T-helper 1 cell treated with Interleukin-12 subunit alpha and Interleukin-12 subunit beta and Interleukin-4 antibody, amounts not matched to agents 30 ng/mL and 1 ng/mL, for 36 hours (primary cell): Measurements from ENCODE around the gene ARHGEF4. TPM values are rescaled to one million over a fixed set of nuclear protein-coding genes. Genes with fewer than 3 reads are reported as not detected.
"Not testable (repeated sequence)": the region's sequence is repeated elsewhere in the genome, so short reads cannot be mapped to it uniquely, and the experiment has no call there.

Experiments
- intact Hi-C: fragments of 100-400 bp; cut with micrococcal nuclease; formaldehyde crosslinking; loops from one replicate; pipeline ENCODE4 v1.15.1; 2024
- total RNA-seq: library from RNA; stranded (reverse); gene quantifications from 2 replicates; pipeline ENCODE4 v1.2.3, GENCODE V29; 2022

The ARHGEF4 gene
- total RNA-seq, 1 donor from 2014 or later: 0.37 TPM

DNA sequence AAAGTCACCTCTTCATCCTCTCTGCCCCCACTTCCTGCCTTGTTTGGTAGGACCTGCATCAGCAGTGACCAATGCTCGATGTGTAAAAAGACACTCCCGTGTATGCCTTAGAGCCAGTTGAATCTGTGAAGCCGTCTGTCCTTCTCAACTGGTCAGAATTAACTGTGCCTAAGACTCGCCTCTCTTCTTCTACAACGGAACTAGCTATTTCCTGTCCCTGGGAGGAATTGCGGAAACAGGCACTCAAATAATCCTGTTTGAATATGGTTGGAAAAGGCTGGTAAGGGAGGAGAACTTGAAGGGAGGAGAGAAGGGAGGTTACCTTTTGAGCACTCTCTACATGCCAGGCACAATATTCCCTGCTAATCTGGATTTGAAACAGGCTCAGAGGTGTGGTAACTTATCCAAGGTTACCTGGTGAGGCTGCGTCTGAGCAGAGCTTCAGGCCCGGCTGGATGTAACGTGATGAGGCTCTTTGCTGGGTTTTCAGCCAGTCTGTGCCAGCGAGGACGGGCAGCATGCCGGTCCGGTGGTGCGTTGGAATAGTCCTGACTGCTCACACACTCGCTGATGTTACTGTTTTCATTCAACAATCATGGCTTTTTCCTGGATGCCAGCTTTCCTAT, 129.5 kb downstream of the ARHGEF4 start:
- intact Hi-C loops: no loop called here

GRCh38 chr2:130966775-130967490, 130.2 kb downstream of the ARHGEF4 start:
- intact Hi-C loops: no loop called here

- intact Hi-C loops: loop anchor here (1.0 kb wide), 3 partner anchors 121 to 175 kb away; partner anchors contain the start of gene FAM168B
Observed at GRCh38 chr2:130972410-130972809, 135.7 kb downstream of the ARHGEF4 start.

- intact Hi-C loops: no loop called here
Observed at GRCh38 chr2:130975729-130976128, 139.0 kb downstream of the ARHGEF4 start.

- intact Hi-C loops: no loop called here
Observed at GRCh38 chr2:130976591-130977237, 140.0 kb downstream of the ARHGEF4 start.

DNA sequence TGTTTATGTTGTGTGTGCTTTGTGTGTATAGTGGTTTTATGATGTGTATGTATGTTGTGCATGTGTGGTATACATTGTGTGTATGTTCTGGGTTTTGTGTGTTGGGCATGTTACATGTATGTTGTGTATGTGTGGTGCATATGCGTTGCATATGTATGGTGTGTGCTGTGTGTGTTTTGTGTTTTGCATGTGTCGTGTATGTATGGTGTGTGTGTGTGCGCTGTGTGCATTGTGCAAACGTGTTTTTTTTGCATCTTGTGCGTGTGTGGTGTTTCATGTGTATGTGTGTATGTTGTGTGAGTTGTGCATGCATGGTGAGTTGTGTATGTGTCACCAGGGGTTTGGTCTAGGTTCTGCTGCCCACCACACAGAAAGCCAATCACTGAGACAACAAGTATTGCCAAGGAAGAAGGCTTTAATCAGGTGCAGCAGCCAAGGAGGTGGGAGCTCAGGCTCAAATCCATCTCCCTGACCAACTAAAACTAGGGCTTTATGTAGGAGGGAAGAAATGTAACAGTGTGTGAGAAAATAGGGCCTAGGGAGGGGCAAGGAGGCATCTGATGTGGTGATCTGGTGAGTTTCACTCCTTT, 140.8 kb downstream of the ARHGEF4 start:
- intact Hi-C loops: no loop called here

- intact Hi-C loops: no loop called here
Observed at GRCh38 chr2:130981667-130982066, 145.0 kb downstream of the ARHGEF4 start.

GRCh38 chr2:130985206-130985780, 148.6 kb downstream of the ARHGEF4 start:
- intact Hi-C loops: no loop called here

GRCh38 chr2:130985831-130986649, 149.3 kb downstream of the ARHGEF4 start:
- intact Hi-C loops: no loop called here

DNA sequence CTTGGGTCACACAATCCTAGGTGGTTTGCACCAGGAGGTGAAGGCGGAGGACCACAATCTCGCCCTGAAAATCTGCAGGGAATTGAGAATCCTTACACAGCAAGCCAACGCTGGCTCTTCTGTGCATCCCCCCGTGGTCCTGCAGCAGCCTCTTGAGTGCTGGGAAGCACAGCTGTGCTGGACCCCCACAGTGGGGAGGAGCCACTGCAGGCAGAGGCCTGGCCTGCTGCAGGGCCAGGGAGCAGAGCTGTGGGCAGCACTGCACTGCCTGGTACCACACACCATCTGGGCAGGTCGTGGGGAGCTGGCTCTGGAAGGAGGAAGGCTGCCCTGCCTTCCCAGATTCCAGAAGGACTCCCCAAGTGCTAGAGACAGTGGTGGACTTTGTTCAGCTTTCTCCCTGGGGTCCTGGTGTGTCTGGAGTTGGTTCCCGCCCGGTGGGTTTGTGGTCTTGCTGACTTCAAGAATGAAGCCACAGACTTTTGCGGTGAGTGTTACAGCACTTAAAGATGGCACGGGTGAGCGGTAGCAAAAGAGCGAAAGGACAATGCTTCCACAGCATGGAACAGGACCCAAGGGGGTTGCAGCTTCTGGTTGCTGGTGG, 150.3 kb downstream of the ARHGEF4 start:
- intact Hi-C loops: no loop called here

DNA sequence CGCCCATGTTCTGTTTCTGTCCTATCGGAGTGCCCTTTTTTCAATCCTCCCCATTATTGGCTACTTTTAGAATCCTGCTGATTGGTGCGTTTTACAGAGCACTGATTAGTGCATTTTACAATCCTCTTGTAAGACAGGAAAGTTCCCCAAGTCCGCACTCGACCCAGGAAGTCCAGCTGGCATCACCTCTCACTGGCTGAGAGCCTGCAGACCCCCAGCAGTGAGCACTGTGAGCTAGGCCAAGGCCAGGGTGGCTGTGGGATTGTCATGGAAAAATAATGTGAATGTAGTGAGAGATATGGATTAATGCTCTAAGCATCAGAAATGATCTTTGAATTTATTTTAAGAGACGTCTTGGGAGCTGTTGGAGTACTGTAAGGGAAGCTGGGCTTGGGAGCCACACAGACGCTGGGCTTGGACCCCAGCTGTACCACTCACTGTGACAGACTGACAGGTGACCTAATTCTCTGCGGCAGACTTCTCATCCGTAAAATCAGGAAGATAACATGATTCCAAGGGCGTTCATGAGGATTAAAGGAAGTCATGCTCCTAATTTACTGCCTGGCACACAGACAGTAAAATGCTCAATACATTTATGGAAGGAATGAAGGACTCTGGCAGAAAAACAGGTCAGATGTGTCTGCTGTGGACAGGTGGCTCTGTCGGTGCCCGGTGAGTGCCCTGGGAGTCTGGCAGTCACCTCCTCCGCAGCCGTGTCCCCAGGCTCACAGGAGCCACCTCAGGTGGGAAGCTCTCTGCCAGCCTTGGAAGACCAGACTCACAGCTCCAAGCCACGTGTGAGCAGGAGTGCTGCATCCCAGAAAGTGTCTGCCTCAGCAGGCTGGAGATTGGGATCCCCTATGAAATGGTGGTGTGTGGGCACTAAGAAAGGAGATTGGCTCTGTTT, 151.1 kb downstream of the ARHGEF4 start:
- intact Hi-C loops: no loop called here

GRCh38 chr2:130991446-130991845, 154.7 kb downstream of the ARHGEF4 start:
- intact Hi-C loops: not testable (repeated sequence)

- intact Hi-C loops: not testable (repeated sequence)
Observed at GRCh38 chr2:130992003-130992402, 155.3 kb downstream of the ARHGEF4 start.

DNA sequence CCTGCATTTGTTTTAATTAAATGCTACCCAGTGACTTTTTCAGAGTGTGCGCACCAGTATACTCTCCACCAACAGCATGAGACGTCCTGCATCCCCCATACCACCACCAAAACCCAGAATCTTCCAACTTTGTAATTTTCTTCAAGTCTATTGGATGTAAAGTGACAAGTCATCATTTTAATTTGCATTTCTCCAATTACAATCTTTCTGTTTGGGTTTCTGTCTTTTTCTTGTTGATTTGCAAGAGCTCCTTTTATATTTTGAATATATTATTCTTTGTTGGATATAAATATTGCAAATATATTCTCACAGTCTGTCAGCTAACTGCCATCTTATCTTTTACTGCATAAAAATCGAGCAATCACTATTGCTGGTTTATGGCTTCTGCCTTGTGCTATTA, 160.0 kb downstream of the ARHGEF4 start:
- intact Hi-C loops: no loop called here

DNA sequence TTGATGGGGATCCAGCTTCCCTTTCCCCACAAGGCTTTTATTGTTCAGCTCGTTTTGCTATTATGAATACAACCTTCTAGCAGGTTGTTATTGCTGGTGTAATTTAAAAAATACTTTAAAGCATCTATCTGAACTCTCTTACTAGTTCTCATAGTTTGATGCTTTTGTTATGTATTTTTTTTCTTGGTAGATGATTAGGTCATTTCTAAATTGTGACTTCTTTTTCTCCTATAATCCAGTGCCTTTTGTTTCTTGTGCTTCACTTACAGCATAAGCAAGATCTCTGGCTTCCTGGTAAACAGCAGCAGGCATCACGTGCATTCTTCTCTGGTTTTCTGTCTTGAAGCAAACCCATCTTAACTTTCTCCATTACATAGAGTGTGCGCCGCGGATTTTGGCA, 160.5 kb downstream of the ARHGEF4 start:
- intact Hi-C loops: no loop called here

DNA sequence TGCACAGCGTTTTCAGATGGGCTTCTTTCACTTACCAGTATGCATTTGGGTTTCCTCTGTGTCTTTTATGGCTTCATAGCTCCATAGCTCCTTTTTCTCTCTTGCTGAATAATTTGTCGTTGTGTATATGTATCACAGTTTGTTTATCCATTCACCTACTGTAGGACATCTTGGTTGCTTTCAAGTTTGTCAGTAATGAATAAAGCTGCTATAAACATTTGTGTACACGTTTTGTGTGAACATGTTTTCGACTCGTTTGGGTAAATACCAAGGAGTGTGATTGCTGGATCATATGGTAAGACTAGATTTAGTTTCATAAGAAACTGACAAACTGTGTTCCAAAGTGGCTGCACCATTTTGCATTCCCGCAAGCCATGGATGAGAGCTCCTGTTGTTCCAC, 161.8 kb downstream of the ARHGEF4 start:
- intact Hi-C loops: no loop called here

- intact Hi-C loops: no loop called here
Observed at GRCh38 chr2:131004446-131005209, 167.9 kb downstream of the ARHGEF4 start.

DNA sequence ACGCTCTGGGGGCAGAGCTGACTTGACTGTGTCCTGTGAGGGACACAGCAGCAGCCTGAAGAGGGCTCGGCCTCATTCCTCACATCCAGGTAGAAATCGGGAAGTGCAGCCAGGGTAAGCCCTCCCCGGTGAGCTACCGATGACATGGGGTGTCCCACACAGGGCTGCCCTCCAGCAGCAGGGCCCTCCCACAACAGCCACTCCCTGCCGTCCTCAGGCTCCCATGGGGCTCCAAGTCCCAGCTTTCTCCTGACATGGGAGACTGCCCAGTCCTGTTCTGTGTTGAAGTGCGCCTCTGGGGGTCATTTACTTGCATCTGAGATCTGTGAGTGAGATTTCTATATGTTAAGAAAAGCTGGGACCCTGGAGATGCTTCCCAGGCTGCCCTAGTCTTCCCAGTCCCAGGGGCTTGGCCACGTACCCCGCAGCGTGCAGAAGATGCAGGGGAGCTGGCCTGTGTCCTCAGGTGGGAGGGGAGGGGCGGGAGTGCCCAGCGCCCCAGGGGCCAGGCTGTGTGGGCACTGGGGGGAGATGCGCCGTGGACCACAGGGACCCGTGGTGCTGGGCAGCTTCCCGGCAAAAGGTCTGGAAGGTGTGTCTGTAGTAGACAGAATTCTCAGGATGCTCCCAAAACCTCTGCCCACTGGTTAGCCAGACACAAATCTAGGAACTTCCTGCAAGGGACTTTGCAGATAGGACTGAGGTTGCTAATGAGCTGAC, 168.7 kb downstream of the ARHGEF4 start:
- intact Hi-C loops: no loop called here
